Activated CD4-positive, CD25-positive, alpha-beta regulatory T cell (primary cell): Measurements from ENCODE around the gene MCM7.

Source experiments
- DNase-seq, 4 experiments: peaks; one replicate each; lab custom pipeline; 2025; lab: John Stamatoyannopoulos, UW

The MCM7 gene

DNA sequence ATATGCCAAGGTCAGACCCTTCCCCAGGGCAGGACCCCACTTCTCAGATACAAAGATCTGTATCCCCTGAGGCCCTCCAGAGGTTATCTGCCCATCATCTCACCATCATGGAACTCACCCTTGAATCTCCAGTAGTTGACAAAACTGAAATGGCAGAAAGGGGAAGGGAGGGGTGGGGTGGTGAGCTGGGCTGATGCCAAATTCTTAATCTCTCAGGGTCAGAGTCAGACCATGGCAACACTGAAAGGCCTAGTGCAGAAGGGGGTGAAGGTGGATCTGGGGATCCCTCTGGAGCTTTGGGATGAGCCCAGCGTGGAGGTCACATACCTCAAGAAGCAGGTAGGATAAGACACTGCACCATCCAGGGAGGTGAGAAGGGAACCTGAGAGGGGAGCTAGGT, 21.4 kb upstream of the MCM7 start:
- DNase-seq, result no peak

DNA sequence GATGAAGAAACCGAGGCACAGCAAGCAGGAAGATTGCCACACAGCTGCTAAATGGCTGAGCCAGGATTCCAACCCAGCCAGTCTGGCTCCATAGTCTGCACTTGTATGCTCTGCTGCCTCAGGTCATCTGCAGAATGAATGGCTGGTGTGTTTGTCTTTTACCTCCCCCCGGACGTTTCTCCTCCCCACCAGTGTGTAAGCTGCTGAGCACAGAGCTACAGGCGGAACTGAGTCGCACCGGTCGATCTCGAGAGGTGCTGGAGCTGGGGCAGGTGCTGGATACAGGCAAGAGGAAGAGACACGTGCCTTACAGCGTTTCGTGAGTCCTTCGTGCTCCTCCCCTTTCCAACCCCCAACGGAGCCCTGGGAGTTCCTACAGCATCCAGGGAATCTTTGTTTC, 20.9 kb upstream of the MCM7 start:
- DNase-seq, result no peak

DNA sequence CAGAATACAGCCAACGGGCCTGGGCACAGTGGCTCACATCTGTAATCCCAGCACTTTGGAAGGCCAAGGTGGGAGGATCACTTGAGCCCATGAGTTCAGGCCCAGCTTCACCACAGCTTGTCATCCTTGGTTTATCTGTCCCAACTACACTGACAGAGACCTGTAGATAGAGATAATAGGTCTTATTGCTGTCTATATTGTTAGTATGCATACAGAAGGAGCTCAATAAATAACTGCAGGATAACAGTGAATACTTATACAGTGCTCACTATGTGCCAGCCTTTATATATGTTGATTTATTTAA, 19.5 kb upstream of the MCM7 start:
- DNase-seq, result no peak

DNA sequence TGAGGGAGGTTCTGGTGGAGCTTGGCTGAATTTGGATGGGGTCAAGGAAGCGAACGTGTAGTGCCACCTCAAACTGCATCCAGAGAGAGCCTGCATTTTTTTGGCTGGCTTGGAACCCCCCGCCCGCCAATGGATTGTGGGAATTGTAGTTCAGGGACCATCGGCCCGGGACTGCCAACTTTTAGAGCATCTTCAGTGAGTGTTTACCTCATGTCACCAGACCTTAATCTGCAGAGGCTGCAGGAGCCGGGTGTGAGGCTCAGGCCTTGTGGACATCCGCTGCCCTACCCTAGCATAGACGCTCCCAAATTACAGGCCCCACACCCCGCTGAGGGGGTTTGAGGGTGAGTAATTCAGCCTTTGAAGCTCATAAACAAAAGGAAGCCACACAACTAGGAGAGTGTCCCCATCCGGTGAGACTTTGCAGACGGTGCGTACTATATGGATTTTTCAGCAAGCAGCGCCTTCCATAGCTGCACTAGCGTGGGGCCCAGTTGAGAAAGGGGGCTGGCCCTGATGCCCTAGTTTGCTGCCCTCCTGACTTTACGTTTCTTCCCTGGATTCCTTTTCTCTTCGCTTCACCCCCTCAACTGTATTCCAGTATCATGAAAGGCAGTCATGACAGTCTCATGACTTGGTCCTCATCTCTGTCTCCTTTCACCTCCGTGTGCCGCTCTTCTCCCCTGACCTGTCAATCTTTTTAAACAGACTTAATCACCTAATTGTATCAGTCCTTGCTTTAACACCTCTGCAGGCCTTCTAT, 19.0 kb upstream of the MCM7 start:
- DNase-seq, result peak; percentile 30 to 50 (median 44)

DNA sequence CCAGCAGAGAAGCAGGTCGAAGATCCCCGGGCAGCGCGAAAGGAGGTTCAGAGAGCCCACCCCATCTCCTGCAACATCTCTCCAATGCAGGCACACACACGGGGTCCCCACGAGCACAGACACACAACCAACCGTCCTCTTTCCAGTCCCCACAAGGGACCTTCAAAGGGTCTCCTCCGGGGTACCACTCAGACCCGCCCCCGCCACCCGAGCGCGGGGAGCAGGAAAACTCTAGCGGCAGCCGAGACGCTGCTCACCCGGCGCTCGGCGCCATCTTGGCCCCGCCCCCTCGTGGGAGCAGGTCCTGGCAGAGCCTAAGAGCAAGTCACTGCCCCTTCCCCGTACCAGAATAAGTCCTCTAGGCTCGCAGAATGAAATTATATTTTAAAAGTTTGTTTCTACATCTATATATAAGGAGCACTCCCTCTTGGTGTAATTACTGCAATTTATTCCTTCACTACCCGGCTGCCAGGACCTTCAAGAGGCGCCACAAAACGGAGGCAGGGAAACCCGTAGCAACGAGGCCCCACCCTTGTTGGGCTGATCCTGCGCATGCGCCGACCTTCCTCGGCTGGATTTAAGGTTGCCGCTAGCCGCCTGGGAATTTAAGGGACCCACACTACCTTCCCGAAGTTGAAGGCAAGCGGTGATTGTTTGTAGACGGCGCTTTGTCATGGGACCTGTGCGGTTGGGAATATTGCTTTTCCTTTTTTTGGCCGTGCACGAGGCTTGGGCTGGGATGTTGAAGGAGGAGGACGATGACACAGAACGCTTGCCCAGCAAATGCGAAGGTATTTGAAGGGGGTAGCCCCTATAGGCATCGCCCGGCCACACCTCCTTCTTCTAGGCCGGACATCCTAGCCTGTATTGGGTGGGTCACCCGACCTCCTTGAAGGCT, 18.1 kb upstream of the MCM7 start, which contains the start of the genes CNPY4 and TAF6:
Gene CNPY4, plus strand, starts transcription at position 563 of the 898 bp plus-strand sequence. Its CDS starts 111 bp downstream, at position 674.
Gene TAF6, minus strand, starts transcription at position 287 of the 898 bp plus-strand sequence. CDS start 5,149 bp downstream, outside the sequence.
- peak; percentile 83 to 89 (median 87) for DNase-seq

DNA sequence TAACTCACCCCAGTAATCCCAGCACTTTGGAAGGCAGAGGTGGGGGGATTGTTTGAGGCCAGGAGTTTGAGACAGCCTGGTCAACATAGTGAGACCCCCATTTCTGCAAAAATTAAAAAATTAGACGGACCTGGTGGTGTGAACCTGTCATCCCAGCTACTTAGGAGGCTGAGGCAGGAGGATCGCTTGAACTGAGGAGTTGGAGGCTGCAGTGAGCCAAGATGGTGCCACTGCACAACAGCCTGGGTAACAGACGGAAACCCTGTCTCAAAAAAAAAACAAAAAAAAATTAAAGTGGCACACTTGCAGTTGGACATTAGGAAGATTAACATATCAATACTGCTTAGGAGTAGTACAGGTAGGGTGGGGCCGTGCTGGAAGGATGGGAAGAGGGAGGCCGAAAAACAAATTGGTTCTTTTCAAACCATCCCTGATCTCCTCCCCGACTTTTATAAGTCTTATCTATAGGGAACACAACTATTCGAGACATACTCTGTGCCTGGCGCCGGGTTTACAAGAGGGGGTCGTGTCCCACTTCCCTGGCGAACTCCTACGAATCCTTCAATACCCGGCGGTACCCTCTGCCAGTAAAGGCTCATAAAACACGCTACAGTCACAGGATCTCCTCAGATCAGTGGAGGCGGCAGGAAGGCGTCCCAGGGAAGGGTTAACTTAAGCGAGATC, 17.3 kb upstream of the MCM7 start:
- no peak for DNase-seq

DNA sequence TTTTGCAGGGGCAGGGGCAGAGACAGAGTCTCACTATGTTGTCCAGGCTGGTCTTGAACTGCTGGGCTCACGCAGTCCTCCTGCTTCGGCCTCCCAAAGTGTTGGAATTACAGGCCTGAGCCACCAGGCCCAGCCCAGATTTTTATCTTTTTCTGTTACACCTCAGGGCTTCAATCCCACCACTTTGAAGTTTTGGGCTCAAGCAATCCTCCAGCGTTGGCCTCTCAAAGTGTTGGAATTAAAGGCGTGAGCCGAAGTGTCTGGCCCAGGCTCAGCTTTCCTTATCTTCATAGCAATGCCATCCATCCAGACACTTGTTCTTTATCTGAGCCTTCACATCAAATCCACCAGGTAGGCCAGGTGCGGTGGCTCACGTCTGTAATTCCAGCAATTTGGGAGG, 13.8 kb upstream of the MCM7 start:
- no peak for DNase-seq

DNA sequence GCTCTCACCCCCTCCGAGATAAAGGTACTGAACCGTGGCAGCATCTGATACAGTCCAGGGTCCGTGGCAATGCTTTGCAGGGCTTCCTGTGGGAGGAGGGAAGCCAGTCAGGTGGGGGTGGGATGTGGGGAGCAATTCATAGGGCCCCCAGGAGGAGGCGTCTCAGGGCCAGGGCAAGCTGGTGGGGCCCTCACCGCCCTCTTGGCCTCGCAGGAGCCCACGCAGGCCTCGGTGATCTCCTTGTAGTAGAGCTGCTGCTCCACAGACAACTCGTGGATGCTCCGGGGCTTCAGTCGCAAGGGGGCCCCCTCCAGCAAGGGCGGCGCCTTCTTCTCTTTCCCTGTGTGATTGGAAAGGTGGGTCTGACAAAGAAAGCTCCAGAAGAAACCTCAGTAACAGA, 10.7 kb upstream of the MCM7 start:
- DNase-seq, result no peak

DNA sequence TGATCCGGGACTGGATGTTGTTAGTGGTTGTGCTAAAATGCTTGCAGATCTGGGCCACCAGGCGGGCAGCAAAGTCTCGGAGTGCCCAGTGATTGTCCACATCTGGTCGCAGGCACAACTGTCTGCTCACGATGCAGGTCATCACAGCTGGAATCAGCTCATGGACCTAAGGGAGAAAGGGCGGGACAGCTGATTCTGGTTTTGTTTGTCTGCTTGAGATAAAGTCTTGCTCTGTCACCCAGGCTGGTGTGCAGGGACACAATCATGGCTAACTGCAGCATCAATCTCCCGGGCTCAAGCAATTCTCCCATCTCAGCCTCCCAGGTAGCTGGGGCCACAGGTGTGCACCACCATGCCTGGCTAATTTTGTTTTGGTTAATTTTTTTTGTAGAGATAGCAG, 10.0 kb upstream of the MCM7 start:
- no peak for DNase-seq

DNA sequence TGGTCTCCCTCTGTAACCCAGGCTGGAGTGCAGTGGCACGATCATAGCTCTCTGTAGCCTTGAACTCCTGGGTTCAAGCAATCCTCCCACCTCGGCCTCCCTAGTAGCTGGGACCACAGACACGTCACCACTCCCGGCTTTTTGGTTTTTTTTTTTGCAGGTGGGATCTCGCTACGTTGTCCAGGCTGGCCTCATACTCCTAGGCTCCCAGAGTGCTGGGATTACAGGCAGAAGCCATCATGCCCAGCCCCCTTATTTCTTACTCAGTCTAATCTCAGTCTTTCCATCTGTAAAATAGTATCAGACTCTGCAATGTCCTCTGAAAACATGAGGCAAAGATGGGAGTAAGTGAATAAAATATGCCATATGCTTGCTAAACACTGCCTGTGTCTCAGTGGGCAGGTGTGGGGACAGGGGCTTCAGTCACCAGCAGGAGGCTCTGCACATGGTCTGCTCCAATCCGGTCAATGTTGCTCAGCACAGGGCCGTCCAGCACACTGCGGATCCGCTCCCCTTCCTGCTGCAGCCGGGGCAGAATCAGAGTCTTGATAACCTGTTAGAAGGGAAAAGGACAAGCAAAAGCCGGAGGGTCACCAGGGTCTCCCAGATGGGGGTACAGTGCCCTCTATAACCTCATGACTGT, 8.4 kb upstream of the MCM7 start:
- no peak for DNase-seq

DNA sequence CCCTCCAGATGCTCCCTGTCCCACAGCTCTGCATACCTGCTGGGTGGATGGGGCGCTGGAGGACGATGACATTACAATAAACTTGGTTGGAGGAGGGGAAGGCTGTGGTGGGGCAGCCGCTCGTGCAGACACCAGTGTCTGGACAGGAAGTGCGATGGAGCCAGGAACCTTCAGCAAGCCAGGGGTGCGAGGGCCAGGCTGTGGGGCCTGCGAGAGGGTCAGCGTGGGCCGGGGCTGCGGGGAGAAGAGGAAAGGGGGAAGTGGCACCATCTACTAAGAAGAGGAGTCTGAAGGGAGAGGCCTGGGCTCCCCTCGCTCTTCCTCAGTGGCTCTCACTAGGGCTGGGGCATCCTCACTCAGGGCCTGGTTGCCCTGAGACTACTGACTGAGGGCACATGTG, 6.7 kb upstream of the MCM7 start:
- DNase-seq, result no peak

DNA sequence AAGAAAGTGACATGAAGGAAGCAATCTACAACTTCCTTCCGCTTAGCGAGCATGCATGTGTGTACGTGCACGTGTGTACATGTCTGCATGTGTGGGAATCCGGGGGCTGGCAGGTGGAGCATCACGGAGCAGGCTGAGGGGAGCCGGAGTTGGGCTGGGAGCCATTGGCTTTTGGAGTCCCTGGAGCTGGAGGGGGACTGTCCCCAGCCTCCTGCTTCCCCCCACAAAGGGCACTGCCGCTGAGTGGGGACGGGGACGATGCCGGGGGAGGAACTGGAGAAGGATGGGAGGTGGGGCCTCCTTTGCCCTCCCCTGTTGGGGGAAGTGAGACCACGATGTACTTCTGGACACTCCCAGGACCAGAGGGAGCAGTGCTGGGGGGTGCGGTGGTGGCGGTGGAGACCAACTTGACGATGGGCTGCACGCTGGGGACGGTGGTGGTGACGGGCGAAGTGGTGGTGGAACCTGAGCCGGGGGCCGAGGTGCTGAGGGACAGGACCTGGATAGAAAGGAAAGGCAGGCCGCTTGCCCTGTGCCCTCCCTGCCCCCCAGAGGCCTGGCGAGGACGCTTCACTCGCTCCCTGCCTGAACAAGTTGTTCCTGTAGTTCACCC, 6.0 kb upstream of the MCM7 start:
- DNase-seq, result no peak

DNA sequence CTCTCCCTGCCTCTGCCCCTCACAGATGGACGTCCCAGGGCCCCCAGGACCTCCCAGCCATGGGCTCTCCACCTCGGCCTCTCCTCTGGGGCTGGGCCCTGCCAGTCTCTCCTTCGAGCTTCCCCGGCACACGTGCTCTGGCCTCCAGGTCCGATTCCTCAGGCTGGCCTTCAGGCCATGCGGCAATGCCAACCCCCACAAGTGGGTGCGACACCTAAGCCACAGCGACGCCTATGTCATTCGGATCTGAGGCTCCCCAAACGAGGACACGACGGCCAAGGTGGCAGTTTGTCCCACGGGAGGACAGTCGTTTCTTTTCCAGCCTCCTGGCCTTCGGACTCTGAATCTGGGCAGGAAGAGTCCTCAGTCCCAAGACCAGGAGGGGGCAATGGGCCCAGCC, 5.4 kb upstream of the MCM7 start:
- DNase-seq, result no peak

DNA sequence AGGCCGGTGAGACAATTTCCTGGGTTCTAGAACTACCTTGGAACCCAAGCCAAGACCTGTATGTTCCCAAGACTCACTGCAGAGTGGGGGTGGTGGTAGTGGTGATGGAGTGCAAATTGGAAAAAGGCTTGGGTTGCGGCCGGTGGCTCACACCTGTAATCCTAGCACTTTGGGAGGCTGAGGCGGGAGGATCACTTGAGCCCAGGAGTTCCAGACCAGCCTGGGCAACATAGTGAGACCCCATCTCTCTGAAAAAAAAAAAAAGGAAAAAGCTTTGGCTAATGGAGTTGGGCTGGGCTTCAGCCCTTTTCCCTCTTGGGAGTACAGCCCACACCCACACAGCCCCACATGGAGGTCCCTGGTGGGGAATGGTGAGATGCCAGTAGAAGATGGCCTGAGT, 4.3 kb upstream of the MCM7 start:
- no peak for DNase-seq

DNA sequence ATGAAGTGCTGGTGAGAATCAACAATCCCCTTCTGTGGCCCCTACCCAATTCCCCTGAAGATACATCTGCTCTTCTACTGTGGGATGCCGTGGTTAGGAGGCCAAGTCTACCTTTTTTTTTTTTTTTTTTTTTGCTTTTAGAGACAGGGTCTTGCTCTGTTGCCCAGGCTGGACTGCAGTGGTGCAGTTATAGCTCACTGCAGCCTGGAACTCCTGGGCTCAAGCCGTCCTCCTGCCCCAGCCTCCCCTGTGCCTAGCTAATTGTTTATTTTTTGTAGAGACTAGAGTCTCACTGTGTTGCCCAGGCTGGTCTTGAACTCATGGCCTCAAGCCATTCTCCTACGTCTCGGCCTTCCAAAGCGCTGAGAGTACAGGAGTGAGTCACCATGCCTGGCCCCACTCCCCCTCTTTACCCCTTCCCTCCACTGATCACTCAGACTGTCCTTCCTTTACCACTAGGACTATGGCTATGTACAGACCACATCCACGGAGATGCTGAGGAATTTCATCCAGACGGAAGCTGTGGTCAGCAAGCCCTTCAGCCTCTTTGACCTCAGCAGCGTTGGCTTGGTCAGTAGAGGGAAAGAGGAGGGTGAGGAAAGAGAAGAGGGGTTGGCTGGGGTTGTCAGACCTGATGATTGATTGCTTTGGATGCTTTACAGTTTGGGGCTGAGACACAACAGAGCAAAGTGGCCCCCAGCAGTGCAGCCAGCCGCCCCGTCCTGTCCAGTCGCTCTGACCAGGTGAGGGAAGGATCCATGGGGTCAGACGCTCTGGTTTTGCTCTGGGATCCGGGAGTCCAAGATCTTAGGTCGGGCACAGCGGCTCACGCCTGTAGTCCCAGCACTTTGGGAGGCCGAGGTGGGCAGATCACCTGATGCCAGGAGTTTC, 2.0 kb upstream of the MCM7 start:
- no peak for DNase-seq

DNA sequence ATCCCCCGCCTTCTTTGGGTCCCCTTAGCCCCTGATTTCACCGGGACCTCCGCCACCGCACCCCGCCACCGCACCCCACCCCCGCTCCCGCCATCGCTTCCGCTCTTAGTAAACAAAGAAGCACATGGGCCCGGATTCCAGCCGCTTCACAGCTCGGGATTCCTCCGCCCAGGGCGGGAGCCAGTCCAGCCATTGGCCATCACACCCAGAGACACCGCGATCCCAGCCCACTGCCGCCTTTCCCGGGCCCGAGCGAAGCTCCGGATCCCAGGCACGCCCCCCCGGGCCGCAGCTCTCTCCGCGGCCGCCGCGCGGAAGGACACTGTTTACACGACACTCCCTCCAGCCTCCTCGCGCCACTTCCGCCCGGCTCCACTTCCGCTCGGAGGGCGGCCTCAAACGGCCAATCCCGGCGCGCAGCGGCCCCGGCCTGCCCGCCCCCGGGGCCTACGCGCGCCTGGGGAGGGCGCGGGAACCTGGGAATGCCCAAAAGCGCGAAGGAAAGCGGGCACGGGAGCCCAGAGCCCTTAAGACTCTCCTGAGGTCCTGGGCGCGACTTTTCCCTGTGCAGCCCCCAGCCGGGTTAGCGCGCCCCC, 679 bp downstream of the MCM7 start:
- peak; percentile 75 to 84 (median 80) for DNase-seq

DNA sequence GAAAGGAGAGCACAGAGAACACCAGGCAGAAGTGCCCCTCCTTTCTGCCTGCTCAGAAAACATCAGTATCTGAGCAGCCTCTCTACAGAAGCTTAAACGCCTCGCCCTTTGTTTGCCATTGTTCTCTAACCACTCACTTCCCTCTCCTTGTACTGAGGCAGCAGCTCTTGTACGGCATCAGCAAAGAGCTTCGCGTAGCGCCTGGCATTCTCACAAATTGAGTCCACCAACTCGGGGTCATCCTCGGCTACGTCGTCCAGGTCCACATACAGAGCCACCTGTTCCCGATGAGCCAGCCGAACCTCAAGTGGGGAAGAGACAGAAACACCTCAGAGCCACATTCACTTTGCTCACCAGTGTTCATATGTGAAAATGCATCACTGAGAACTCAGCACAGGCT, 1.7 kb downstream of the MCM7 start:
- no peak for DNase-seq

DNA sequence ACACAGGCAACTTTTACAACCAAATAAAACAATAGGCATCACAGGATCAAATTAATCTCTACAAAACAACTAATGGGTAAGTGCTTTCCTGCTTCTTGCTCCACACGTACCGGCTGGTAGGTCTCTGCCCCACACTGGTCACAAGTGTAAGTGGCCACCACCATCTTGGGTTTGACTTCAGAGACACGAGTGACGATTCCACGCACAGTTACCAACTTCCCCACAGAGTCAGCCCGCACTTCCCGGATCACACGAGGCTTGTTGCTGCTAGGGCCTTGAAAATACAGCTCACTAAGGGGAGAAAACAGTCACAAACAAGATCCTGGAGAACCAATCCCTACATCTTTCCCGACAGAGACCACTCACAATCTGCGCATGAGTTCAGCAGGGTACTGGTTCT, 2.3 kb downstream of the MCM7 start:
- no peak for DNase-seq

DNA sequence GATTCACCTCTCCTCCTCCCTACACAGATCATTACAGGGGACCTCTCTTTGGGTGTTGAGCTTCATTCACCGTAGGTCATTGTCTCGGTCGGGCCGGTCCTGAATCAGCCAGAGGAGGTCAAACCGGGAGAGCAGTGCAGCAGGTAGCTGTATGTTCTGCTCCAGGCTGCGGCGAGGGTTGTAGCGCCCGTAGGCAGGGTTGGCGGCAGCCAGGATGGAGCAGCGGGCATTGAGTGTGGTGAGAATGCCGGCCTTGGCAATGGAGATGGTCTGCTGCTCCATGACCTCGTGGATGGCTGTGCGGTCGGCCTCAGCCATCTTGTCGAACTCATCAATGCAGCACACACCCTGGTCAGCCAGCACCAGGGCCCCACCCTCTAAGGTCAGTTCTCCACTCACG, 5.5 kb downstream of the MCM7 start:
- no peak for DNase-seq

DNA sequence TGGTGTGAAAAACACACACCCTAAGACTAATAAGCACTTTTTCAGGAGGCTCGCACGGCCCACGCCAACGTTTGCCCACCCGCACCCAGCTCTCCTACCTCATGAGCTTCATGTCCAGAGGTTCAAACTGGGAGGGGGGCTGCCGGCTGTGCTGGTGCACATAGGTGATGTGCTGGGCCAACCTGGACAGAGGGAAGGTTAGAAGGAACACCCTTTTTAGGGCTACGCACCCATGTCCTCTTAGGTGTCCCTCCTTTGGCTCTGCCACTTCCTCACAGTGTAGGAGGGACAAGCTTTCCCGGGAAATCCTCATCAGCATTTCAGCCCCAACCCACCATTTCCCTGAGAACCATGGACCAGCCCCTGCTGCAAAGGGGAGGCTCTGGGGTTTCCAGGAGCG, 5.9 kb downstream of the MCM7 start:
- DNase-seq, result no peak
